SU-DHL-6 (cell line): Measurements from ENCODE around the gene ZNF688.

Source experiments
- CTCF ChIP-seq: fragments of 200-600 bp; sonication (generic); IDR thresholded peaks from one replicate; pipeline ENCODE4 v1.5.1; 2017; ENCODE audit warnings: antibody characterized with exemption, mild to moderate bottlenecking, low read length, moderate library complexity; ENCODE audit not compliant: insufficient read depth, poor library complexity, severe bottlenecking
- EZH2phosphoT487 ChIP-seq: fragments of 200-600 bp; sonication (generic), shearing (Covaris generic); conservative IDR thresholded peaks from 2 replicates; pipeline ENCODE4 v1.6.1; 2018; ENCODE audit warnings: mild to moderate bottlenecking, antibody characterized with exemption, low read length, moderate library complexity, mixed read lengths

DNA sequence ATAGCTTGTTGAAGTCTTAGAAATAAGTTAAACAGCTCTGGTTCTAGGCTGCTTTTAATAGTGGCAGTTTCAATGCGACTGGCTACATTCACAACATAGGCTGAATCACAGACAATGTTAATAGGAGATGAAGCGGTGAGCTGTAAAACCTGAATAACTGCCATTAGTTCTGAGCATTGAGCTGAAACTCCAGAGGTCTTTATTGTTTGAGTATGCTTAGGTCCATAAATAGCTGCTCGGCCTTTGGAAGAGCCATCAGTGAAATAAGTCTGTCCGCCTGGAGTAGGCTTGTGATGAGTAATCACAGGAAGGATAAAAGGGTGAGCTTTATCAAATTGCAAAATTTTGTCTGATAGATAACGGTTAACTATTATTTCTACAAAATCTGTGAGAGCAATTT is 48.1 kb upstream of the ZNF688 start:
- TF ChIP-seq CTCF: no peak
- no peak for TF ChIP-seq EZH2phosphoT487
